ENCODE results near the gene ZFP62. TPM values are rescaled to one million over a fixed set of nuclear protein-coding genes. Genes with fewer than 3 reads are reported as not detected.

ZFP62 gene
- total and polyA plus RNA-seq, 11 donors: 9.4 to 18.6 (median 13.8) TPM

DNA sequence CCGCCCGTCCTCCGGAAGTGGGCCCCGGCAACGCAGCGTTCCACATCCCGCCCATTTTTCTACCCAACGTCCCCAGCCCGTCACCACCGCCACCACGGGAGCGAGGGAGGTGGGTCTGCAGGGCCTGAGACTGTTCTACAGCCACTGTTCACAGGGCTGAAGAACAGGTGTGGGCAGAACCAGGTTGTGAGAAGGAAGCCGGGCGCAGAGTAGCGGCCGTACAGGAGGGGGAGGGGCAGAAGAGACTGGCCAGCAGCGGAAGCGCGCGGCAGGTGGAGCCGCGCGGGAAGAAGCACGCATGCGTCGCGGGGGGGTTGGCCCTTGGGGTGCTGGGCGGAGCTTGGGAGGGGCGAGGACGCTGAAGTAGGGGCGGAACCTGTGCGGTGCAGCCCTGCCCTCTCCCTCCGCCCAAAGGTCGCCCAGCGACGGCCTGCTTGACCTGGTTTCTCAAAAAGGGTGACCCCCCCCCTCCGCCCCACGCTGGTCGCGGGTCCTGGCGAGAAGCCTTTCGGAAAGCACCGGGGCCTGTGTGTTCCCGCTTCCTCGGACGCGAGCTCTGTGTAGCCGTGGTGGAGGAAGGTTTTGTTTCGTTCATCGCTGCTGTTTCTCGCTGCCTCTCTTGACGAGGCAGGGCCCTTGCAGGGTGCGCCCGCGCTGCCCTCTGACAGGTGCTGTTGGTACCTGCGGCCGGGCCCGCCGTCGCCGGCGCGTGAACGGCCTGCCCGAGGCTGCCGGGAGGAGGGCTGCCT lies 50.7 kb downstream of the ZFP62 start:
- Histone ChIP-seq H3K27ac (peak overlapping the region; percentile 96 to 100 (median 99)), H3K4me1 (peaks cover 6 to 66% (median 47%) of the 10 kb centered on the region in 12 donors), H3K4me3 (peak overlapping the region; percentile 40 to 83 (median 71)), H3K27me3 (no peaks in the 10 kb centered on the region), H3K36me3 (peaks cover 0 to 22% (median 0%) of the 10 kb centered on the region in 9 donors), H3K9me3 (no peaks in the 10 kb centered on the region)
- DNase-seq: peak; percentile 98 to 99 (median 98)
- intact Hi-C loops (cut with DNase I): loop anchor here in 5 of 10 donors (1.0 to 5.0 kb wide), 5 partner anchors 8 to 242 kb away; partner anchors contain the start of genes ZFP62 (in 2 of the 5) and MGAT1 (in 1 of the 5)
- ATAC-seq: peak; percentile 95 to 97 (median 97)
- WGBS, 4 donors: 0% methylated on average over 52 to 66 of the region's 66 CpGs
- TF ChIP-seq, protein P1, sequence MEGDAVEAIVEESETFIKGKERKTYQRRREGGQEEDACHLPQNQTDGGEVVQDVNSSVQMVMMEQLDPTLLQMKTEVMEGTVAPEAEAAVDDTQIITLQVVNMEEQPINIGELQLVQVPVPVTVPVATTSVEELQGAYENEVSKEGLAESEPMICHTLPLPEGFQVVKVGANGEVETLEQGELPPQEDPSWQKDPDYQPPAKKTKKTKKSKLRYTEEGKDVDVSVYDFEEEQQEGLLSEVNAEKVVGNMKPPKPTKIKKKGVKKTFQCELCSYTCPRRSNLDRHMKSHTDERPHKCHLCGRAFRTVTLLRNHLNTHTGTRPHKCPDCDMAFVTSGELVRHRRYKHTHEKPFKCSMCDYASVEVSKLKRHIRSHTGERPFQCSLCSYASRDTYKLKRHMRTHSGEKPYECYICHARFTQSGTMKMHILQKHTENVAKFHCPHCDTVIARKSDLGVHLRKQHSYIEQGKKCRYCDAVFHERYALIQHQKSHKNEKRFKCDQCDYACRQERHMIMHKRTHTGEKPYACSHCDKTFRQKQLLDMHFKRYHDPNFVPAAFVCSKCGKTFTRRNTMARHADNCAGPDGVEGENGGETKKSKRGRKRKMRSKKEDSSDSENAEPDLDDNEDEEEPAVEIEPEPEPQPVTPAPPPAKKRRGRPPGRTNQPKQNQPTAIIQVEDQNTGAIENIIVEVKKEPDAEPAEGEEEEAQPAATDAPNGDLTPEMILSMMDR (IDR thresholded peaks at IDR 0.05): no peak
- TF ChIP-seq POLR2A (IDR thresholded peaks at IDR 0.05): peak in 1 of 2 donors; percentile 79

DNA sequence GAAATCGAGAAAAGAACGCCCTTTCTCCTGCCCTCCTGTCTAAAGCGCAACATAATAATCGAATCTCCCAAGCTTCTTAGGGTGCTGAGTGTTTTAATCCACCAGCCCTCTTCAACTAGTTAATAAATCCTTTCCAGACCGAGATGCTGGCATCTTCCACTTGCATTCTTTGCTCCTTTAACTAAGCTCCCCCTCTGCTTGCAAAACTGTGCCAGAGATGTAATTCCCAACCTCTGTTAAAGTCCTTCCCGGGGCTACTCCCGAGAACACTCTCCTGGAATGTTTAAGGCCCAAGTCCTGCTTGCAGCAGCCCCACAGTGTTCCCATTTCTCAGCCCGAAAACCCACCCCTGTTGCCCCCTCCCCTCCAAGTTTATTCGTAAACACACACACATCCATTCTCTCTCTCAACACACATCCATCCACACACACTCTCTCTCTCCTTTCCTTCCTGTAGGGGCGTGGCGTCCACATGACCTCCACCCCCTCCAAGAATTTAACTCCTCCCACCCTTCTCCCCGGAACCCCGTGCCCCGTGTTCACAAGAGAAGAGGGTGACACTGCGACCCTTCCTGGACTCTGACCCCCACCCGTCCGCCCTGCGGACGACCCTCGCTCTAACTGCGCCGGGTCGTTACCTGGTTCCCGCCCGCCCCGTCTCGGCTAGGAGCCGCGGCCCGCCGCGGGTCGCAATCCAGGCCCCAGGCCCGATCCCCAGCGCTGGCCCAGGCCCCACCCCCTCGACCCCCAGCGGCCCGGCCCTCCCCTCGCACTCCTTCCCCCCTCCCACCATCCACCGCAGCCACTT lies 51.5 kb downstream of the ZFP62 start:
- DNase-seq: peak; percentile 84 to 95 (median 94)
- intact Hi-C loops (cut with DNase I): loop anchor here in 6 of 10 donors (1.0 to 10.0 kb wide), 8 partner anchors 7 to 435 kb away; partner anchors contain the start of genes ZFP62 (in 3 of the 6), BTNL9 (in 1 of the 6), MGAT1 (in 1 of the 6) and RACK1 (in 1 of the 6)
- WGBS, 4 donors: 4 to 8% (median 7%) methylated on average over 36 to 40 of the region's 40 CpGs
- Histone ChIP-seq H3K9me3 (no peaks in the 10 kb centered on the region), H3K27ac (peak overlapping the region; percentile 96 to 100 (median 99)), H3K27me3 (no peaks in the 10 kb centered on the region), H3K4me1 (peaks cover 6 to 72% (median 49%) of the 10 kb centered on the region in 12 donors), H3K4me3 (peak overlapping the region; percentile 40 to 83 (median 71)), H3K36me3 (peaks cover 0 to 22% (median 0%) of the 10 kb centered on the region in 9 donors)
- TF ChIP-seq POLR2A (IDR thresholded peaks at IDR 0.05): no peak
- TF ChIP-seq, protein P1 (IDR thresholded peaks at IDR 0.05): no peak
- peak; percentile 83 to 93 (median 92) for ATAC-seq

DNA sequence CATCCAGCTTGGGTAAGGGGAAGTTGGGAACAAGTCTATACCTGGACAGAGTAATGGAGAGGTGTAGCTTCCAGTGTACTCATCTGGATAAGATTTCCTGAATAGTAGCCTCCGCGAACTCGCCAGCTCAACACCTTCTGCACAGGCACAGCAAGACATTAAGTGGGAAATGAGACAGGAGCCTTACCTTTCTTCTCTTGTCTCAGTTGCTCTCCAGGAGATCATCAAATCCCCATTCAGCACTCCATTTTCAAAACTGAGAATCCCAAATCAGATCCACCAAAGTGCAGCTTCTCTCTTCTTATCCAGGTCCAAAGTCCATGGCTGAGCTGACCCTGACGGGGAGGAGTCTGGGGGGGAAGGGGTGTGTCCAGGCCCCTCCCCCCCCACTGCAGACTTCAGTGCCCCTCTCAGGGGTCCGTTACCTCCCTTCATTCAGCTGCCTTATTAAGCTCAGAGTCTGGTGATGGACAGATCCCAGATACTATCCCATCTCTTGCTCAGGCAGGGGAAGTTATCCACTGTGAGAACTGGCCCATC lies 52.5 kb downstream of the ZFP62 start:
- TF ChIP-seq POLR2A (IDR thresholded peaks at IDR 0.05): no peak
- TF ChIP-seq, protein P1 (IDR thresholded peaks at IDR 0.05): no peak
- ATAC-seq (no peak), DNase-seq (peak in 1 of 5 donors; percentile 15)
- intact Hi-C loops (cut with DNase I): loop anchor here in 4 of 10 donors (5.0 to 10.0 kb wide), 4 partner anchors 54 to 436 kb away; partner anchors contain the start of genes BTNL9 (in 1 of the 4), RACK1 (in 1 of the 4) and ZFP62 (in 1 of the 4)
- Histone ChIP-seq H3K27ac (peak overlapping the region in 9 of 12 donors; percentile 4 to 100 (median 97)), H3K4me3 (peak overlapping the region in 8 of 12 donors; percentile 60 to 83 (median 71)), H3K36me3 (peaks cover 0 to 22% (median 0%) of the 10 kb centered on the region in 9 donors), H3K4me1 (peaks cover 6 to 81% (median 57%) of the 10 kb centered on the region in 12 donors), H3K9me3 (no peaks in the 10 kb centered on the region), H3K27me3 (no peaks in the 10 kb centered on the region)
- 61 to 87% (median 83%) methylated on average over 5 of the region's 5 CpGs for WGBS, 4 donors
